GM23338 (cell line): ENCODE data around the gene ROS1. TPM values are rescaled to one million over a fixed set of nuclear protein-coding genes. Genes with fewer than 3 reads are reported as not detected.

Experiments
- ATAC-seq: fragments of 200-7000 bp; cut with Tn5 transposase; 3 replicates; pipeline ENCODE4 v1.9.1; 2020
- DNase-seq: peaks from one replicate; pipeline ENCODE4 v3.0.0-alpha.2; 2015; ENCODE audit warnings: low spot score
- H2AFZ ChIP-seq: fragments of 200-600 bp; sonication (generic); 2 replicates; pipeline ENCODE4 v1.8.0; 2016; ENCODE audit warnings: antibody characterized with exemption, mild to moderate bottlenecking, moderate library complexity
- H3F3A ChIP-seq: fragments of 200-600 bp; sonication (generic); replicated peaks from 2 replicates; pipeline ENCODE4 v1.8.0; 2017; ENCODE audit warnings: antibody characterized with exemption, mixed run types, low read depth
- H3K27ac ChIP-seq: fragments of 200-600 bp; sonication (generic); 2 replicates; pipeline ENCODE4 v1.6.1; 2016; ENCODE audit warnings: low read depth
- H3K27me3 ChIP-seq: fragments of 200-600 bp; sonication (generic); 2 replicates; pipeline ENCODE4 v1.8.0; 2016; ENCODE audit warnings: mild to moderate bottlenecking, mixed run types, moderate library complexity; ENCODE audit not compliant: insufficient read depth
- H3K36me3 ChIP-seq: fragments of 200-600 bp; sonication (generic); 2 replicates; pipeline ENCODE4 v1.8.0; 2016; ENCODE audit warnings: mild to moderate bottlenecking; ENCODE audit not compliant: insufficient read depth
- H3K4me1 ChIP-seq: fragments of 200-600 bp; sonication (generic); 2 replicates; pipeline ENCODE4 v1.8.0; 2016; ENCODE audit warnings: mild to moderate bottlenecking, moderate library complexity; ENCODE audit not compliant: insufficient read depth
- H3K4me2 ChIP-seq: fragments of 200-600 bp; sonication (generic); 2 replicates; pipeline ENCODE4 v1.7.1; 2017; ENCODE audit warnings: mixed run types
- H3K4me3 ChIP-seq: fragments of 200-600 bp; sonication (generic); 2 replicates; pipeline ENCODE4 v1.6.1; 2016; ENCODE audit warnings: mixed run types
- H3K79me2 ChIP-seq: fragments of 200-600 bp; sonication (generic); replicated peaks from 2 replicates; pipeline ENCODE4 v1.8.0; 2017; ENCODE audit warnings: mild to moderate bottlenecking; ENCODE audit not compliant: insufficient read depth
- H3K9me2 ChIP-seq: fragments of 200-600 bp; sonication (generic); 2 replicates; pipeline ENCODE4 v1.8.0; 2017; ENCODE audit not compliant: insufficient read depth
- H4K20me1 ChIP-seq: fragments of 200-600 bp; sonication (generic); replicated peaks from 2 replicates; pipeline ENCODE4 v1.8.0; 2017; ENCODE audit warnings: mild to moderate bottlenecking; ENCODE audit not compliant: insufficient read depth
- H3K27ac Mint-ChIP-seq: 2 replicates; pipeline ENCODE4 v1.8.0; 2020; ENCODE audit warnings: inconsistent platforms, mild to moderate bottlenecking, moderate library complexity, mixed read lengths
- H3K27me3 Mint-ChIP-seq: 3 replicates; pipeline ENCODE4 v1.8.0; 2022; ENCODE audit warnings: low read depth, mild to moderate bottlenecking, moderate library complexity, mixed read lengths, inconsistent platforms; ENCODE audit not compliant: insufficient read depth, poor library complexity
- H3K36me3 Mint-ChIP-seq: 3 replicates; pipeline ENCODE4 v1.8.0; 2021; ENCODE audit warnings: low read depth, mild to moderate bottlenecking, inconsistent platforms, moderate library complexity, mixed read lengths
- H3K4me1 Mint-ChIP-seq: 3 replicates; pipeline ENCODE4 v1.8.0; 2020; ENCODE audit warnings: mild to moderate bottlenecking, inconsistent platforms, mixed read lengths
- H3K4me3 Mint-ChIP-seq: 3 replicates; pipeline ENCODE4 v1.8.0; 2021; ENCODE audit warnings: moderate library complexity, mild to moderate bottlenecking, inconsistent platforms, mixed read lengths
- H3K9me3 Mint-ChIP-seq: 3 replicates; pipeline ENCODE4 v1.8.0; 2020; ENCODE audit warnings: moderate library complexity, mild to moderate bottlenecking, inconsistent platforms, mixed read lengths
- CREB1 ChIP-seq: fragments of 250-450 bp; sonication (Bioruptor Pico); IDR thresholded peaks from 2 replicates; pipeline ENCODE4 v1.5.0; 2020; ENCODE audit warnings: low read depth, mild to moderate bottlenecking, moderate library complexity
- EZH2 ChIP-seq: fragments of 200-600 bp; sonication (generic); IDR thresholded peaks from one replicate; pipeline ENCODE4 v1.8.0; 2017; ENCODE audit warnings: antibody characterized with exemption, mild to moderate bottlenecking, low read depth; ENCODE audit not compliant: unreplicated experiment
- EZH2phosphoT487 ChIP-seq: fragments of 200-600 bp; sonication (generic); IDR thresholded peaks from one replicate; pipeline ENCODE4 v1.8.1; 2018; ENCODE audit warnings: antibody characterized with exemption; ENCODE audit not compliant: unreplicated experiment
- JUNB ChIP-seq: IDR thresholded peaks from one replicate; pipeline ENCODE4 v1.6.1; 2016; ENCODE audit warnings: antibody characterized with exemption; ENCODE audit not compliant: unreplicated experiment
- NANOG ChIP-seq: IDR thresholded peaks from 2 replicates; pipeline ENCODE4 v1.6.1; 2016; ENCODE audit warnings: antibody characterized with exemption, borderline replicate concordance
- POLR2AphosphoS5 ChIP-seq: IDR thresholded peaks from 2 replicates; pipeline ENCODE4 v1.6.1; 2016; ENCODE audit warnings: antibody characterized with exemption, low read depth
- STAT1 ChIP-seq: IDR thresholded peaks from one replicate; pipeline ENCODE4 v1.6.1; 2016; ENCODE audit warnings: antibody characterized with exemption; ENCODE audit not compliant: unreplicated experiment
- ZNF114 ChIP-seq: fragments of 250-450 bp; sonication (Bioruptor Pico); IDR thresholded peaks from 2 replicates; pipeline ENCODE4 v1.5.0; 2020; ENCODE audit warnings: mild to moderate bottlenecking, moderate library complexity
- ZNF331 ChIP-seq: fragments of 250-450 bp; sonication (Bioruptor Pico); IDR thresholded peaks from 2 replicates; pipeline ENCODE4 v1.5.0; 2020; ENCODE audit warnings: low read depth, mild to moderate bottlenecking, moderate library complexity
- polyA plus RNA-seq: library from polyadenylated mRNA; unstranded; fragments of >200 nt; fragmentation: Nextera tagmentation; extraction: Ambion mirVana; gene quantifications from 2 replicates; pipeline ENCODE4 v1.2.1, GENCODE V29; 2016
- total RNA-seq: library from RNA; depleted of rRNA; stranded (reverse); fragments of >200 nt; shearing (Covaris generic); gene quantifications from 2 replicates; pipeline ENCODE4 v1.2.3, GENCODE V29; 2014
- TF ChIP-seq, protein P1 (sequence below), 2 experiments: fragments of 200-600 bp in 1 of 2; sonication (generic) in 1 of 2; conservative IDR thresholded peaks; 2 replicates each; pipeline versions ENCODE4 v1.5.1 to v1.6.1; 2016 to 2017; ENCODE audit warnings: antibody characterized with exemption in 2 of 2, low read depth in 2 of 2, mild to moderate bottlenecking in 2 of 2, moderate library complexity in 1 of 2
- TF ChIP-seq, protein P2 (sequence below): fragments of 250-450 bp; sonication (Bioruptor Pico); IDR thresholded peaks from 2 replicates; pipeline ENCODE4 v1.5.0; 2020; ENCODE audit warnings: mild to moderate bottlenecking, moderate library complexity
- TF ChIP-seq, protein P3 (sequence below): IDR thresholded peaks from 2 replicates; pipeline ENCODE4 v1.6.1; 2016; ENCODE audit warnings: antibody characterized with exemption
- TF ChIP-seq, protein P4 (sequence below): IDR thresholded peaks from one replicate; pipeline ENCODE4 v1.6.1; 2018; ENCODE audit warnings: antibody characterized with exemption; ENCODE audit not compliant: unreplicated experiment

Gene ROS1
- total and polyA plus RNA-seq, 2 experiments from 2014 or later, result not detected

DNA sequence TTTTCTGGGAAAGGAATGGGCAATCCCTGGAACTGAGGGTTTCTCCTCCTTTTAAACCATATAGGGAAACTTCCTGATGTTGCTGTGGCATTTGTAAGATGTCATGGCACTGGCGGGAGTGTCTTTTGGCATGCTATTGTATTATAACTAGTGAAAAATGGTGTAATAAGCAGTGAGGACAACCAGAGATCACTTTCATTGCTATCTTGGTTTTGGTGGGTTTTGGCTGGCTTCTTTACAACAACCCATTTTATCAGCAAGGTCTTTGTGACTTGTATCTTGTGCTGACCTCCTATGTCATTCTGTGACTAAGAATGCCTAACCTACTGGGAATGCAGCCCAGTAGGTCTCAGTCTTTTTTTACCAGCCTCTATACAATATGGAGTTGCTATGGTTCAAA, 47.7 kb upstream of the ROS1 start:
- Histone ChIP-seq H2AFZ (no peak overlapping the region), H3K36me3 (no peaks in the 10 kb centered on the region), H3K4me1 (peaks cover 12% of the 10 kb centered on the region), H3K79me2 (no peaks in the 10 kb centered on the region), H3F3A (no peaks in the 10 kb centered on the region), H3K27me3 (no peaks in the 10 kb centered on the region), H3K4me3 (no peak overlapping the region), H3K9me2 (no peaks in the 10 kb centered on the region; the same call in 1 of the 2 replicates), H4K20me1 (no peaks in the 10 kb centered on the region), H3K27ac (no peak overlapping the region), H3K4me2 (no peak overlapping the region)
- Mint-ChIP-seq H3K4me3 (no peak overlapping the region), H3K4me1 (peaks cover 15% of the 10 kb centered on the region), H3K27ac (no peak overlapping the region), H3K27me3 (peaks cover 1% of the 10 kb centered on the region), H3K9me3 (no peaks in the 10 kb centered on the region), H3K36me3 (no peaks in the 10 kb centered on the region)
- ATAC-seq (no peak), DNase-seq (no peak)
- TF ChIP-seq, protein P1, sequence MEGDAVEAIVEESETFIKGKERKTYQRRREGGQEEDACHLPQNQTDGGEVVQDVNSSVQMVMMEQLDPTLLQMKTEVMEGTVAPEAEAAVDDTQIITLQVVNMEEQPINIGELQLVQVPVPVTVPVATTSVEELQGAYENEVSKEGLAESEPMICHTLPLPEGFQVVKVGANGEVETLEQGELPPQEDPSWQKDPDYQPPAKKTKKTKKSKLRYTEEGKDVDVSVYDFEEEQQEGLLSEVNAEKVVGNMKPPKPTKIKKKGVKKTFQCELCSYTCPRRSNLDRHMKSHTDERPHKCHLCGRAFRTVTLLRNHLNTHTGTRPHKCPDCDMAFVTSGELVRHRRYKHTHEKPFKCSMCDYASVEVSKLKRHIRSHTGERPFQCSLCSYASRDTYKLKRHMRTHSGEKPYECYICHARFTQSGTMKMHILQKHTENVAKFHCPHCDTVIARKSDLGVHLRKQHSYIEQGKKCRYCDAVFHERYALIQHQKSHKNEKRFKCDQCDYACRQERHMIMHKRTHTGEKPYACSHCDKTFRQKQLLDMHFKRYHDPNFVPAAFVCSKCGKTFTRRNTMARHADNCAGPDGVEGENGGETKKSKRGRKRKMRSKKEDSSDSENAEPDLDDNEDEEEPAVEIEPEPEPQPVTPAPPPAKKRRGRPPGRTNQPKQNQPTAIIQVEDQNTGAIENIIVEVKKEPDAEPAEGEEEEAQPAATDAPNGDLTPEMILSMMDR (conservative IDR thresholded peaks at IDR 0.05; ENCODE audit: low read depth in 2 of 2), result no peak
- TF ChIP-seq, protein P2, sequence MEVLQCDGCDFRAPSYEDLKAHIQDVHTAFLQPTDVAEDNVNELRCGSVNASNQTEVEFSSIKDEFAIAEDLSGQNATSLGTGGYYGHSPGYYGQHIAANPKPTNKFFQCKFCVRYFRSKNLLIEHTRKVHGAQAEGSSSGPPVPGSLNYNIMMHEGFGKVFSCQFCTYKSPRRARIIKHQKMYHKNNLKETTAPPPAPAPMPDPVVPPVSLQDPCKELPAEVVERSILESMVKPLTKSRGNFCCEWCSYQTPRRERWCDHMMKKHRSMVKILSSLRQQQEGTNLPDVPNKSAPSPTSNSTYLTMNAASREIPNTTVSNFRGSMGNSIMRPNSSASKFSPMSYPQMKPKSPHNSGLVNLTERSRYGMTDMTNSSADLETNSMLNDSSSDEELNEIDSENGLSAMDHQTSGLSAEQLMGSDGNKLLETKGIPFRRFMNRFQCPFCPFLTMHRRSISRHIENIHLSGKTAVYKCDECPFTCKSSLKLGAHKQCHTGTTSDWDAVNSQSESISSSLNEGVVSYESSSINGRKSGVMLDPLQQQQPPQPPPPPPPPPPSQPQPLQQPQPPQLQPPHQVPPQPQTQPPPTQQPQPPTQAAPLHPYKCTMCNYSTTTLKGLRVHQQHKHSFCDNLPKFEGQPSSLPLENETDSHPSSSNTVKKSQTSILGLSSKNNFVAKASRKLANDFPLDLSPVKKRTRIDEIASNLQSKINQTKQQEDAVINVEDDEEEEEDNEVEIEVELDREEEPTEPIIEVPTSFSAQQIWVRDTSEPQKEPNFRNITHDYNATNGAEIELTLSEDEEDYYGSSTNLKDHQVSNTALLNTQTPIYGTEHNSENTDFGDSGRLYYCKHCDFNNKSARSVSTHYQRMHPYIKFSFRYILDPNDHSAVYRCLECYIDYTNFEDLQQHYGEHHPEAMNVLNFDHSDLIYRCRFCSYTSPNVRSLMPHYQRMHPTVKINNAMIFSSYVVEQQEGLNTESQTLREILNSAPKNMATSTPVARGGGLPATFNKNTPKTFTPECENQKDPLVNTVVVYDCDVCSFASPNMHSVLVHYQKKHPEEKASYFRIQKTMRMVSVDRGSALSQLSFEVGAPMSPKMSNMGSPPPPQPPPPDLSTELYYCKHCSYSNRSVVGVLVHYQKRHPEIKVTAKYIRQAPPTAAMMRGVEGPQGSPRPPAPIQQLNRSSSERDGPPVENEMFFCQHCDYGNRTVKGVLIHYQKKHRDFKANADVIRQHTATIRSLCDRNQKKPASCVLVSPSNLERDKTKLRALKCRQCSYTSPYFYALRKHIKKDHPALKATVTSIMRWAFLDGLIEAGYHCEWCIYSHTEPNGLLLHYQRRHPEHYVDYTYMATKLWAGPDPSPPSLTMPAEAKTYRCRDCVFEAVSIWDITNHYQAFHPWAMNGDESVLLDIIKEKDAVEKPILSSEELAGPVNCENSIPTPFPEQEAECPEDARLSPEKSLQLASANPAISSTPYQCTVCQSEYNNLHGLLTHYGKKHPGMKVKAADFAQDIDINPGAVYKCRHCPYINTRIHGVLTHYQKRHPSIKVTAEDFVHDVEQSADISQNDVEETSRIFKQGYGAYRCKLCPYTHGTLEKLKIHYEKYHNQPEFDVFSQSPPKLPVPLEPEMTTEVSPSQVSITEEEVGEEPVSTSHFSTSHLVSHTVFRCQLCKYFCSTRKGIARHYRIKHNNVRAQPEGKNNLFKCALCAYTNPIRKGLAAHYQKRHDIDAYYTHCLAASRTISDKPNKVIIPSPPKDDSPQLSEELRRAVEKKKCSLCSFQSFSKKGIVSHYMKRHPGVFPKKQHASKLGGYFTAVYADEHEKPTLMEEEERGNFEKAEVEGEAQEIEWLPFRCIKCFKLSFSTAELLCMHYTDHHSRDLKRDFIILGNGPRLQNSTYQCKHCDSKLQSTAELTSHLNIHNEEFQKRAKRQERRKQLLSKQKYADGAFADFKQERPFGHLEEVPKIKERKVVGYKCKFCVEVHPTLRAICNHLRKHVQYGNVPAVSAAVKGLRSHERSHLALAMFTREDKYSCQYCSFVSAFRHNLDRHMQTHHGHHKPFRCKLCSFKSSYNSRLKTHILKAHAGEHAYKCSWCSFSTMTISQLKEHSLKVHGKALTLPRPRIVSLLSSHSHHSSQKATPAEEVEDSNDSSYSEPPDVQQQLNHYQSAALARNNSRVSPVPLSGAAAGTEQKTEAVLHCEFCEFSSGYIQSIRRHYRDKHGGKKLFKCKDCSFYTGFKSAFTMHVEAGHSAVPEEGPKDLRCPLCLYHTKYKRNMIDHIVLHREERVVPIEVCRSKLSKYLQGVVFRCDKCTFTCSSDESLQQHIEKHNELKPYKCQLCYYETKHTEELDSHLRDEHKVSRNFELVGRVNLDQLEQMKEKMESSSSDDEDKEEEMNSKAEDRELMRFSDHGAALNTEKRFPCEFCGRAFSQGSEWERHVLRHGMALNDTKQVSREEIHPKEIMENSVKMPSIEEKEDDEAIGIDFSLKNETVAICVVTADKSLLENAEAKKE (CRISPR knock-in tag), result no peak
- TF ChIP-seq EZH2phosphoT487 (no peak), EZH2 (no peak), ZNF331 (no peak), STAT1 (no peak), NANOG (no peak), ZNF114 (no peak), POLR2AphosphoS5 (no peak), JUNB (no peak), CREB1 (CRISPR knock-in tag) (no peak)
- TF ChIP-seq, protein P3, sequence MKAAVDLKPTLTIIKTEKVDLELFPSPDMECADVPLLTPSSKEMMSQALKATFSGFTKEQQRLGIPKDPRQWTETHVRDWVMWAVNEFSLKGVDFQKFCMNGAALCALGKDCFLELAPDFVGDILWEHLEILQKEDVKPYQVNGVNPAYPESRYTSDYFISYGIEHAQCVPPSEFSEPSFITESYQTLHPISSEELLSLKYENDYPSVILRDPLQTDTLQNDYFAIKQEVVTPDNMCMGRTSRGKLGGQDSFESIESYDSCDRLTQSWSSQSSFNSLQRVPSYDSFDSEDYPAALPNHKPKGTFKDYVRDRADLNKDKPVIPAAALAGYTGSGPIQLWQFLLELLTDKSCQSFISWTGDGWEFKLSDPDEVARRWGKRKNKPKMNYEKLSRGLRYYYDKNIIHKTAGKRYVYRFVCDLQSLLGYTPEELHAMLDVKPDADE, result no peak
- TF ChIP-seq, protein P4, sequence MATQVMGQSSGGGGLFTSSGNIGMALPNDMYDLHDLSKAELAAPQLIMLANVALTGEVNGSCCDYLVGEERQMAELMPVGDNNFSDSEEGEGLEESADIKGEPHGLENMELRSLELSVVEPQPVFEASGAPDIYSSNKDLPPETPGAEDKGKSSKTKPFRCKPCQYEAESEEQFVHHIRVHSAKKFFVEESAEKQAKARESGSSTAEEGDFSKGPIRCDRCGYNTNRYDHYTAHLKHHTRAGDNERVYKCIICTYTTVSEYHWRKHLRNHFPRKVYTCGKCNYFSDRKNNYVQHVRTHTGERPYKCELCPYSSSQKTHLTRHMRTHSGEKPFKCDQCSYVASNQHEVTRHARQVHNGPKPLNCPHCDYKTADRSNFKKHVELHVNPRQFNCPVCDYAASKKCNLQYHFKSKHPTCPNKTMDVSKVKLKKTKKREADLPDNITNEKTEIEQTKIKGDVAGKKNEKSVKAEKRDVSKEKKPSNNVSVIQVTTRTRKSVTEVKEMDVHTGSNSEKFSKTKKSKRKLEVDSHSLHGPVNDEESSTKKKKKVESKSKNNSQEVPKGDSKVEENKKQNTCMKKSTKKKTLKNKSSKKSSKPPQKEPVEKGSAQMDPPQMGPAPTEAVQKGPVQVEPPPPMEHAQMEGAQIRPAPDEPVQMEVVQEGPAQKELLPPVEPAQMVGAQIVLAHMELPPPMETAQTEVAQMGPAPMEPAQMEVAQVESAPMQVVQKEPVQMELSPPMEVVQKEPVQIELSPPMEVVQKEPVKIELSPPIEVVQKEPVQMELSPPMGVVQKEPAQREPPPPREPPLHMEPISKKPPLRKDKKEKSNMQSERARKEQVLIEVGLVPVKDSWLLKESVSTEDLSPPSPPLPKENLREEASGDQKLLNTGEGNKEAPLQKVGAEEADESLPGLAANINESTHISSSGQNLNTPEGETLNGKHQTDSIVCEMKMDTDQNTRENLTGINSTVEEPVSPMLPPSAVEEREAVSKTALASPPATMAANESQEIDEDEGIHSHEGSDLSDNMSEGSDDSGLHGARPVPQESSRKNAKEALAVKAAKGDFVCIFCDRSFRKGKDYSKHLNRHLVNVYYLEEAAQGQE, result no peak
